SIG-M5 treated with dmso at 0.1 percent for 504 hours (cell line): ENCODE measurements around the gene CHST3.

ENCODE experiments used
- DNase-seq: peaks from one replicate; lab custom pipeline; 2025; ENCODE audit not compliant: unreplicated experiment; lab: John Stamatoyannopoulos, UW

The CHST3 gene

GRCh38 chr10:72009425-72010081 lies 45.4 kb downstream of the CHST3 start:
- no peak for DNase-seq

- no peak for DNase-seq
Observed at GRCh38 chr10:72010234-72010973, 46.2 kb downstream of the CHST3 start.

GRCh38 chr10:72011016-72011415 lies 46.8 kb downstream of the CHST3 start:
- DNase-seq: no peak

- DNase-seq: no peak
Observed at GRCh38 chr10:72011468-72011867, 47.3 kb downstream of the CHST3 start.

GRCh38 chr10:72011976-72012512 lies 47.8 kb downstream of the CHST3 start:
- DNase-seq: no peak

GRCh38 chr10:72012796-72013195 lies 48.6 kb downstream of the CHST3 start:
- DNase-seq: no peak

GRCh38 chr10:72013202-72013945 lies 49.2 kb downstream of the CHST3 start:
- no peak for DNase-seq

GRCh38 chr10:72014197-72014596 lies 50.0 kb downstream of the CHST3 start:
- no peak for DNase-seq

GRCh38 chr10:72014785-72015480 lies 50.7 kb downstream of the CHST3 start:
- no peak for DNase-seq

GRCh38 chr10:72015841-72016240 lies 51.6 kb downstream of the CHST3 start:
- no peak for DNase-seq

GRCh38 chr10:72016608-72017300 lies 52.6 kb downstream of the CHST3 start:
- no peak for DNase-seq

GRCh38 chr10:72019085-72019876 lies 55.1 kb downstream of the CHST3 start:
- no peak for DNase-seq

GRCh38 chr10:72020914-72021809 lies 57.0 kb downstream of the CHST3 start:
- DNase-seq: peak; percentile 49

GRCh38 chr10:72022228-72022627 lies 58.0 kb downstream of the CHST3 start:
- no peak for DNase-seq

GRCh38 chr10:72024596-72024995 lies 60.4 kb downstream of the CHST3 start:
- no peak for DNase-seq

- no peak for DNase-seq
Observed at GRCh38 chr10:72025400-72025799, 61.2 kb downstream of the CHST3 start.

GRCh38 chr10:72025832-72026231 lies 61.6 kb downstream of the CHST3 start:
- no peak for DNase-seq

GRCh38 chr10:72026278-72027111 lies 62.3 kb downstream of the CHST3 start:
- no peak for DNase-seq
